ENCODE data around the gene CIBAR2. TPM values are rescaled to one million over a fixed set of nuclear protein-coding genes. Genes with fewer than 3 reads are reported as not detected.
A peak's percentile ranks its signal among the peaks of the same experiment; 100 is the strongest.

Gene CIBAR2
- total RNA-seq, 1 donor from 2014 or later = 12.8 TPM

DNA sequence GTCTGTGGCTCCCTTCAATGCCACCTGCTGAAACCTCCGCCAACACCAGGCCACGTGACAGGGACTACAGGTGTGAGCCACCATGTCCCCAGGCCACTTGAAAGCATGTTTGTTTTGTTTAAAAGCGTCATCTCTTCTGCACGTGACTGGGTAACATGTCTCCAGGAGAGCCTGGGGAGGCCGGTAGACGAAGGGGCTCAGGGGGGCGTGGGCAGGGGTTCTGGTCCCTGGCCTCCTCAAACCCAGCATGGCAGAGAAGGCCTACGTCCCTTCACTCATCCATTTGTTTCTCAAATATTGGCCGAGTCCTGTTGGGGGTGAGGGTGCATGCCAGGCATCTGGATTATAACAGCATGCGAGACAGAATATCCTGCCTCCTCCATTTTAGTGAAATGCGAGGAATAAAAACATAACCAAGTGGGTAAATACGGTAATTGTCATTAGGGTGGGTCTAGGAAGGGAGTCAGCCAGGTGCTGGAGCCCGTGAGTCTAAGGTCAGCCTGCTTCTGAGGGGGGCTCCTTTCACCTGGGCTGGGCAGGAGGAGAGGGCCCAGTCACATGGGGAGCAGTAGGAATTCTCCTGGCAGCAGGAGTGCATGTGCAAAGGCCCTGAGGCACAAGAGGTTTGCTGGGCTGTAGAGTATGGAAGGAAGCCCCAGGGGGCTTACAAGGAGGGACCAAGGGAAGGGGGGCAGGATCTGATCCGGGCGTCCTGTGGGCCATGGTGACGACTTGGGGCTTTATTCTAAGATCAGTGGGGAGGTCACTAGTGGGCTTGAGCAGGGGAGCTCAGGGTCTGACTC is 26.8 kb upstream of the CIBAR2 start:
- Histone ChIP-seq H3K27ac (no peak overlapping the region), H3K36me3 (no peaks in the 10 kb centered on the region), H3K9me3 (no peaks in the 10 kb centered on the region), H3K4me1 (peaks cover 37% of the 10 kb centered on the region), H3K27me3 (ENCODE audit: low read depth) (no peaks in the 10 kb centered on the region), H3K4me3 (no peak overlapping the region)
- no peak for ATAC-seq
- intact Hi-C loops (cut with DNase I) = no loop called here
- no peak for TF ChIP-seq CTCF (IDR thresholded peaks at IDR 0.05)
- no peak for DNase-seq

DNA sequence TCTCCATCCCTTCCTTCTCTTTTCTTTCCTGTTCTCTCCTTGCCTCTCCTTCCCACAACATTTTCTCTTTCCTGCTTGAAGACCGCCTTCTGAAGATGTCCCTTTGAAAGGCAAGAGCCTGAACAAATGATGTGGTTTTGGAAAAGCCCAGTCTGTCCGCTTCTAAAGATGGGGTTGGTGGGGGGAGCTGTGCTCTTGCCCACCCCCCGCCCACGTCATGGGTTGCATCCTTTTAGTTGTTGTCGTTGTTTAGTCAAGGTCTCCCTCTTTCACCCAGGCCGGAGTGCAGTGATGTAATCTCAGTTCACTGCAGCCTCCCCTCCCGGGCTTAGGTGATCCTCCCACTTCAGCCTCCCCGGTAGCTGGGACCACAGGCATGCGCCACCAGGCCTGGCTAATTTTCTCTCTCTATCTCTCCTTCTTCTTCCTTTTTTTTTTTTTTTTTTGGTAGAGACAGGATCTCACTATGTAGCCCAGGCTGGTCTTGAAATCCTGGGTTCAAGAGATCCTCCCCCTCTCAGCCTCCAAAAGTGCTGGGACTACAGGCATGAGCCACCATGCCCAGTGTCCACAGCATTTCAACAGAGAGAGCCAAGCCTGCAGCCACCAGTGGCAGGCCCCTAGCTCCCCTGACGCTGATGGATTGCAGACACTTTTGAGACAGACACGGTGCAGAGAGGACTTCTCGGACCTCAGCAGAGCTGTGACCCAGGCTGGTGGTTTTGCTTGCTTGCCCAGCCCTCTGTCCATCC is 26.0 kb upstream of the CIBAR2 start:
- Histone ChIP-seq H3K4me1 (peaks cover 37% of the 10 kb centered on the region), H3K27me3 (ENCODE audit: low read depth) (no peaks in the 10 kb centered on the region), H3K4me3 (peak overlapping the region; percentile 49), H3K9me3 (no peaks in the 10 kb centered on the region), H3K36me3 (no peaks in the 10 kb centered on the region), H3K27ac (peak overlapping the region; percentile 85)
- no peak for TF ChIP-seq CTCF (IDR thresholded peaks at IDR 0.05)
- DNase-seq = no peak
- intact Hi-C loops (cut with DNase I) = no loop called here
- ATAC-seq = no peak

- Histone ChIP-seq H3K27ac (peak overlapping the region; percentile 85), H3K4me1 (peaks cover 37% of the 10 kb centered on the region), H3K4me3 (peak overlapping the region; percentile 49), H3K9me3 (no peaks in the 10 kb centered on the region), H3K36me3 (no peaks in the 10 kb centered on the region), H3K27me3 (ENCODE audit: low read depth) (no peaks in the 10 kb centered on the region)
- ATAC-seq (peak; percentile 93 to 95), DNase-seq (peak; percentile 95)
- TF ChIP-seq CTCF (IDR thresholded peaks at IDR 0.05) = no peak
- intact Hi-C loops (cut with DNase I) = no loop called here
Measured at GRCh38 chr16:85137323-85138072, 25.2 kb upstream of the CIBAR2 start.

- Histone ChIP-seq H3K27ac (peak overlapping the region; percentile 85), H3K27me3 (ENCODE audit: low read depth) (no peaks in the 10 kb centered on the region), H3K9me3 (no peaks in the 10 kb centered on the region), H3K4me3 (peak overlapping the region; percentile 49), H3K36me3 (no peaks in the 10 kb centered on the region), H3K4me1 (peaks cover 37% of the 10 kb centered on the region)
- intact Hi-C loops (cut with DNase I) = no loop called here
- ATAC-seq = peak; percentile 63 to 82
- peak; percentile 70 for DNase-seq
- no peak for TF ChIP-seq CTCF (IDR thresholded peaks at IDR 0.05)
Measured at GRCh38 chr16:85136702-85137322, 24.5 kb upstream of the CIBAR2 start.

- DNase-seq = peak; percentile 73
- peak; percentile 47 to 68 for ATAC-seq
- H3K27ac ChIP-seq = peak overlapping the region; percentile 85
Measured at GRCh38 chr16:85136213-85136701, 24.0 kb upstream of the CIBAR2 start.

More at GRCh38 chr16:85136213-85136701, 24.0 kb upstream of the CIBAR2 start:
- TF ChIP-seq CTCF (IDR thresholded peaks at IDR 0.05) = no peak
- no peaks in the 10 kb centered on the region for H3K36me3 ChIP-seq
- peaks cover 37% of the 10 kb centered on the region for H3K4me1 ChIP-seq
- no peaks in the 10 kb centered on the region for H3K9me3 ChIP-seq
- no peaks in the 10 kb centered on the region for H3K27me3 ChIP-seq (ENCODE audit: low read depth)
- peak overlapping the region; percentile 49 for H3K4me3 ChIP-seq
- intact Hi-C loops (cut with DNase I) = no loop called here
